Trophoblast cell (in vitro differentiated cells and primary cell): ENCODE measurements around the gene SEMA3B.

Experiments used
- DNase-seq, 2 donors: peaks; one replicate each; pipeline ENCODE4 v3.0.0-alpha.2; 2016
- H2AFZ ChIP-seq: 2 replicates; pipeline ENCODE4 v1.6.1; 2013; ENCODE audit warnings: low read length, moderate library complexity, mild to moderate bottlenecking; ENCODE audit not compliant: insufficient read depth, poor library complexity
- H2AK5ac ChIP-seq: 2 replicates; pipeline ENCODE4 v1.6.1; 2013; ENCODE audit warnings: mild to moderate bottlenecking, low read length
- H2BK120ac ChIP-seq: 2 replicates; pipeline ENCODE4 v1.6.1; 2013; ENCODE audit warnings: low read length, mild to moderate bottlenecking, moderate library complexity; ENCODE audit not compliant: insufficient read depth, poor library complexity
- H2BK12ac ChIP-seq: 2 replicates; pipeline ENCODE4 v1.6.1; 2013; ENCODE audit warnings: mild to moderate bottlenecking, low read length, moderate library complexity
- H2BK5ac ChIP-seq: 2 replicates; pipeline ENCODE4 v1.6.1; 2013; ENCODE audit warnings: low read length, low read depth, moderate library complexity, mild to moderate bottlenecking; ENCODE audit not compliant: poor library complexity
- H3K14ac ChIP-seq: 2 replicates; pipeline ENCODE4 v1.6.1; 2013; ENCODE audit warnings: mild to moderate bottlenecking, low read length
- H3K18ac ChIP-seq: 2 replicates; pipeline ENCODE4 v1.6.1; 2013; ENCODE audit warnings: mild to moderate bottlenecking, low read length
- H3K23ac ChIP-seq: 2 replicates; pipeline ENCODE4 v1.6.1; 2013; ENCODE audit warnings: low read length
- H3K27ac ChIP-seq: 2 replicates; pipeline ENCODE4 v1.5.1; 2013; ENCODE audit warnings: low read depth, mild to moderate bottlenecking, inconsistent platforms, low read length, moderate library complexity
- H3K27me3 ChIP-seq: 2 replicates; pipeline ENCODE4 v1.6.1; 2013; ENCODE audit warnings: inconsistent platforms, mild to moderate bottlenecking, low read length, moderate library complexity; ENCODE audit not compliant: insufficient read depth
- H3K36me3 ChIP-seq, 2 experiments: 1 replicate in 1 of 2; 2 replicates in 1 of 2; pipeline ENCODE4 v1.6.1; 2013; ENCODE audit warnings: low read length in 2 of 2, mild to moderate bottlenecking in 2 of 2, moderate library complexity in 1 of 2; ENCODE audit not compliant: insufficient read depth in 2 of 2, control insufficient read depth in 1 of 2
- H3K4ac ChIP-seq: 2 replicates; pipeline ENCODE4 v1.6.1; 2013; ENCODE audit warnings: low read depth, mild to moderate bottlenecking, low read length, moderate library complexity
- H3K4me1 ChIP-seq, 2 experiments: 1 replicate in 1 of 2; 2 replicates in 1 of 2; pipeline ENCODE4 v1.6.1; 2013; ENCODE audit warnings: low read length in 2 of 2, mild to moderate bottlenecking in 2 of 2, moderate library complexity in 1 of 2; ENCODE audit not compliant: insufficient read depth in 2 of 2, control insufficient read depth in 1 of 2
- H3K4me2 ChIP-seq: 2 replicates; pipeline ENCODE4 v1.6.1; 2013; ENCODE audit warnings: inconsistent platforms, mild to moderate bottlenecking, low read length, moderate library complexity
- H3K4me3 ChIP-seq: 2 replicates; pipeline ENCODE4 v1.5.1; 2013; ENCODE audit warnings: mild to moderate bottlenecking, low read depth, low read length, inconsistent platforms
- H3K79me1 ChIP-seq: one replicate; pipeline ENCODE4 v1.6.1; 2013; ENCODE audit warnings: low read length
- H3K79me2 ChIP-seq: 2 replicates; pipeline ENCODE4 v1.6.1; 2013; ENCODE audit warnings: low read length, mild to moderate bottlenecking; ENCODE audit not compliant: control insufficient read depth, insufficient read depth, poor library complexity
- H3K9ac ChIP-seq: 2 replicates; pipeline ENCODE4 v1.6.1; 2013; ENCODE audit warnings: mild to moderate bottlenecking, low read length
- H3K9me3 ChIP-seq: 2 replicates; pipeline ENCODE4 v1.6.1; 2013; ENCODE audit warnings: low read depth, mild to moderate bottlenecking, control low read depth, inconsistent platforms, low read length; ENCODE audit not compliant: insufficient read depth
- H4K12ac ChIP-seq: 2 replicates; pipeline ENCODE4 v1.6.1; 2013; ENCODE audit warnings: low read depth, mild to moderate bottlenecking, low read length, moderate library complexity
- H4K8ac ChIP-seq: 2 replicates; pipeline ENCODE4 v1.6.1; 2013; ENCODE audit warnings: low read depth, mild to moderate bottlenecking, low read length, moderate library complexity
- H4K91ac ChIP-seq: one replicate; pipeline ENCODE4 v1.6.1; 2013; ENCODE audit warnings: low read depth, mild to moderate bottlenecking, low read length, moderate library complexity
- WGBS: extraction: QIAGEN DNeasy Blood & Tissue Kit; methylation state at CpG from one replicate; pipeline ENCODE4 v1.1.7; 2013; ENCODE audit warnings: missing lambda C conversion rate; ENCODE audit not compliant: insufficient read length, insufficient coverage; ENCODE audit errors: extremely low coverage; 5-methylcytosine and 5-hydroxymethylcytosine counted together

The SEMA3B gene

DNA sequence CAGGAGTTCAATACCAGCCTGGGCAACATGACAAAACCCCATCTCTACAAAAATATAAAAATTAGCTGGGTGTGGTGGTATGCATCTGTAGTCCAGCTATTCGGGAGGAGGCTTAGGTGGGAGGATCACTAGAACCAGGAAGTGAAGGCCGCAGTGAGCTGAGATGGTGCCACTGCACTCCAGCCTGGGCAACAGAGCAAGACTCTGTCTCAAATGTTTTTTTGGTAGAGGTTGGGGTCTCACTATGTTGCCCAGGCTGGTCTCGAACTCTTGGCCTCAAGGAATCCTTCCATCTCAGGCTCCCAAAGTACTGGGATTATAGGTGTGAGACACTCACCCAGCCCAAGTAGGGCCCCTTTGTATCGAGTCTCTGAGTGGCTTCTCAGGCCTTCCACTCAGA is 25.1 kb downstream of the SEMA3B start:
- no peak overlapping the region for H2BK12ac ChIP-seq
- H2BK5ac ChIP-seq = no peak overlapping the region
- H3K4me1 ChIP-seq = peaks cover 9 to 15% of the 10 kb centered on the region in 2 experiments
- H3K9me3 ChIP-seq = no peaks in the 10 kb centered on the region
- no peak overlapping the region for H2BK120ac ChIP-seq
- peaks cover 7% of the 10 kb centered on the region for H3K79me2 ChIP-seq
- H3K18ac ChIP-seq = no peak overlapping the region
- no peak overlapping the region for H2AK5ac ChIP-seq
- peaks cover 19% of the 10 kb centered on the region in 2 experiments for H3K36me3 ChIP-seq
- no peak overlapping the region for H3K14ac ChIP-seq
- H4K8ac ChIP-seq = no peak overlapping the region
- no peak for DNase-seq
- H3K4me2 ChIP-seq = no peak overlapping the region
- no peak overlapping the region for H2AFZ ChIP-seq
- no peak overlapping the region for H3K4ac ChIP-seq
- no peak overlapping the region for H3K9ac ChIP-seq
- no peak overlapping the region for H4K91ac ChIP-seq
- no peak overlapping the region for H3K4me3 ChIP-seq
- H3K23ac ChIP-seq = no peak overlapping the region
- no peak overlapping the region for H3K27ac ChIP-seq
- no CpG with 5 or more reads among the region's 4 CpGs for WGBS
- peaks cover 17% of the 10 kb centered on the region for H3K79me1 ChIP-seq
- H3K27me3 ChIP-seq = no peaks in the 10 kb centered on the region
- no peak overlapping the region for H4K12ac ChIP-seq

DNA sequence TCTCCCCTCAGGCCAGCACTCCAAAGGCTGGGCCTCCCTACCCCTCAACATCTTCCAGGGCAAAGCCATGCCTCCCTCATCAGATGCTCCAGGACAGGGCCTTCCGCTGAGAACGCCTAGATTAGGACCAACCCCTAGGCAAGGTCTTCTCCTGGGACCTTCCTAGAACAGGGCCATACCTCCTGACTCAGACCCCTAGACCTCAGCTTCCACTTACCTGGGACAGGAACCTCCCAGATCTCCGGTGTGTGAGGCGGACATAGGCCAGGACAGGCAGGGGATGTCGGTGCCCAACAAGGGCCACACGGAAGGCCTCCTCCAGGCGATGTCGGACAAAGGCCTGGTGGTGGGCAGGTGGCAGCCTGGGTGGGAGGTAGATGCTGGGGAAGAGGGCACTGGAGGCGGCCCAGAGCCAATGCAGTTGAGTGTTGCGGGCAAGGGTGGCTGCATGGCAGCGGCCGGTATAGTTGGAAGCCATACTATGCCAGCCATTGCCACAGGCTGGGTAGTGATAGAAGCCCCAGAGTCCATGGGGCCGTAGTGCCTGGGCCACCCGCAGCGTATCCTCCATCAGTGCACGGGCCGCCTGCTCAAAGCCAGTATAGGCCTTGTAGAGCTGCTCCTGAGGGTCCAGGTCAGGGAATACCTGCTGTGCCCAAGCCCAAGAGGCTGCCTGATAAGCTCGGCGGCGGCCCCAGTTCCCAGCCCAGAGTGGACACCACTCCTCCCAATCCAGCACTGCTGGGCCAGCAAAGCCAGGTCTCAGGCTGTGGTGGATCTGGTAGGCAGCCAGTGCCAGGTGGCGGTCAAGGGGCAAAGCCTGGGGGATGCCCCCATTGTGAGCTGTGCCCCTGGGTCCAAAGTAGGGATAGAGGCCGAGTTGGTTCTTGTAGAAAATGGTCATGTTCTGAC is 25.8 kb downstream of the SEMA3B start:
- no peak overlapping the region for H4K91ac ChIP-seq
- H3K79me1 ChIP-seq = peaks cover 18% of the 10 kb centered on the region
- DNase-seq = no peak
- H3K79me2 ChIP-seq = peaks cover 7% of the 10 kb centered on the region
- no peak overlapping the region for H2AFZ ChIP-seq
- H3K27me3 ChIP-seq = no peaks in the 10 kb centered on the region
- no peak overlapping the region for H2AK5ac ChIP-seq
- no peak overlapping the region for H3K27ac ChIP-seq
- no peak overlapping the region for H3K4ac ChIP-seq
- no peak overlapping the region for H3K4me2 ChIP-seq
- H3K18ac ChIP-seq = no peak overlapping the region
- H2BK5ac ChIP-seq = no peak overlapping the region
- H3K23ac ChIP-seq = no peak overlapping the region
- H3K36me3 ChIP-seq = peaks cover 12% of the 10 kb centered on the region in 2 experiments
- H4K8ac ChIP-seq = no peak overlapping the region
- H3K4me1 ChIP-seq = peaks cover 9 to 16% of the 10 kb centered on the region in 2 experiments
- no peak overlapping the region for H3K4me3 ChIP-seq
- H2BK120ac ChIP-seq = no peak overlapping the region
- no peak overlapping the region for H3K14ac ChIP-seq
- no peak overlapping the region for H4K12ac ChIP-seq
- no peak overlapping the region for H2BK12ac ChIP-seq
- no peak overlapping the region for H3K9ac ChIP-seq
- H3K9me3 ChIP-seq = no peaks in the 10 kb centered on the region
- no CpG with 5 or more reads among the region's 22 CpGs for WGBS

DNA sequence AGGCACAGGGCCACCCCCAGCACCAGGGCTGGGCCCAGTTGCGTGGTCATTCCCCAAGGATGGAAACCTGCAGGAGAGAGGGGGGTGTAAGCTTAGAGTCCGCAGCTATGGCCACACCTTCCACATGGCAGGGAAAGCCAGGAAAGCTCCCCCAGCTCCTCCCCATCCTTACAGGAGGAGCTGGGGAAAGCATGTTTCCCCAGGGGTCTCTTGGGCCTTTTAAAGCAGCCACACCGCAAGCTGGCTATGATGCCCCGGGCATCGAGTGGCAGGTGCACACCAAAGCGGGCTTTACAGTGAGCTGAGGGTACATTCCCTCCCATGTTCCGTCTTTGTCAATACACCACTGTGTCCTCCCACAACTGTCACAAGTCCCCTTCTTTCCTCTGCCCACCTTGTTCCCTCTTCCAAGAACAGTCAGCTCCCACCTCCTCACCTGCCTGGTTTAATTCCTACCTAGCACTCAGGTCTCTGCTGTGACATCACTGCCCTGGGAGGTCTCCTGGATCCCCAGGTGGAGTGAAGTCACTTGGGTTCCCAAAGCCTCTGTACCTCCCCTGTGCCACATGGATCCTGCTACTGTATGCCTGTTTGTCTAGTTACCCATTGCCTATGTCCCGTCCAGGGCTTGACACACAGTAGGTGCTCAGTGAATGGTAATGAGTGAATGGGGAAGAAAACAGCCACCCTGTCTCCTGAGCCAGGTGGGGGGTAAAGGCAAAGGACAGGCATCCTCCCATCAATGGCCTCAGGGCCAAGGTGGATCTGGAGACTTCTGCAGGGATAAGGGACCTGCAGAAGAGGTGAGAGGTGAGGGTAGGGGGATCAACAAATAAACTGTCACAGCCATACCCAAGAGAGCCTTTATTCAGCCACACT is 26.8 kb downstream of the SEMA3B start:
- H3K14ac ChIP-seq = no peak overlapping the region
- no peak overlapping the region for H3K27ac ChIP-seq
- peaks cover 27% of the 10 kb centered on the region for H3K79me1 ChIP-seq
- no peak overlapping the region for H4K91ac ChIP-seq
- no peak overlapping the region for H3K18ac ChIP-seq
- H3K36me3 ChIP-seq = peaks cover 4 to 5% of the 10 kb centered on the region in 2 experiments
- H3K4me1 ChIP-seq = peaks cover 18 to 26% of the 10 kb centered on the region in 2 experiments
- no peak overlapping the region for H3K4me2 ChIP-seq
- no peak overlapping the region for H2AK5ac ChIP-seq
- no peak for DNase-seq
- H2AFZ ChIP-seq = no peak overlapping the region
- no peak overlapping the region for H3K23ac ChIP-seq
- H4K12ac ChIP-seq = no peak overlapping the region
- no peak overlapping the region for H2BK12ac ChIP-seq
- H3K27me3 ChIP-seq = no peaks in the 10 kb centered on the region
- H4K8ac ChIP-seq = no peak overlapping the region
- H3K4me3 ChIP-seq = no peak overlapping the region
- H2BK5ac ChIP-seq = no peak overlapping the region
- H3K4ac ChIP-seq = no peak overlapping the region
- WGBS = no CpG with 5 or more reads among the region's 8 CpGs
- no peak overlapping the region for H2BK120ac ChIP-seq
- no peak overlapping the region for H3K9ac ChIP-seq
- H3K9me3 ChIP-seq = no peaks in the 10 kb centered on the region
- H3K79me2 ChIP-seq = peaks cover 7% of the 10 kb centered on the region

DNA sequence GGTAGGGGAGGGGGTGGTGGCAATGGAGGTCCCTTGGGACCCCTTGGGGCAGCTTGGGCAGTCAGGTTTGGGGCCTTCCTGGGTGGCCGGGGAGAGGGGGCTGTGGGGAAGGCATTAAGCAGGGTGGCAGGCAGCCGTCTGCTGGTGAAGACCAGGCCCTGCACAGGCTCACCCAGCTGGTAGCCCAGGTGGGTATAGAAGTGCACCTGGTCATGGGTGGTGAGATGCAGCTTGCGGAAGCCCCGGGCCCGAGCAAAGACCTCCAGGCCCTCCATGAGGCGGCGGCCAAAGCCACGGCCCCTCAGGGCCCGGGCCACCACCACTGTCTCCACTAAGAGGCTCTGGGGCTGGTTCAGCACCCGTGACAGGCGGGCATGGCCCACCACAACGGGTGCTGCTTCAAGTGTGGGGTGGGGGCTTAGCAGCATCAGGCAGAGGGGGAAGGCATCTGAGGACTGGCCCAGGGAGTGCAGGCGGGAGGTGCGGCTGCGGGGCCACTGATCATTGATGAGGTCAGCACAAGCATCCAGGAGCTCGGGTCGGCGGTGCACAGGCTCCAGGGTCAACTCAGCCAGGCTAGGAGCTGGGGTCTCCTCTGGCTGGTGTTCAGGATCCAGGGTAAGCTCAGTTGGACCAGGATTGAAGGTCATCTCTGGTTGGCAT is 27.9 kb downstream of the SEMA3B start:
- H2AFZ ChIP-seq = no peak overlapping the region
- H4K12ac ChIP-seq = no peak overlapping the region
- no peak overlapping the region for H3K14ac ChIP-seq
- H4K91ac ChIP-seq = no peak overlapping the region
- H3K23ac ChIP-seq = no peak overlapping the region
- no peak overlapping the region for H2BK12ac ChIP-seq
- H2BK120ac ChIP-seq = no peak overlapping the region
- peaks cover 4% of the 10 kb centered on the region for H3K79me2 ChIP-seq
- no peak overlapping the region for H2AK5ac ChIP-seq
- DNase-seq = no peak
- H3K9me3 ChIP-seq = no peaks in the 10 kb centered on the region
- no peak overlapping the region for H3K4ac ChIP-seq
- no peak overlapping the region for H4K8ac ChIP-seq
- peaks cover 15 to 19% of the 10 kb centered on the region in 2 experiments for H3K4me1 ChIP-seq
- H3K4me3 ChIP-seq = no peak overlapping the region
- no peak overlapping the region for H3K18ac ChIP-seq
- H3K27me3 ChIP-seq = no peaks in the 10 kb centered on the region
- H3K27ac ChIP-seq = no peak overlapping the region
- H2BK5ac ChIP-seq = no peak overlapping the region
- no CpG with 5 or more reads among the region's 18 CpGs for WGBS
- H3K36me3 ChIP-seq = peaks cover 4 to 5% of the 10 kb centered on the region in 2 experiments
- H3K79me1 ChIP-seq = peaks cover 24% of the 10 kb centered on the region
- no peak overlapping the region for H3K4me2 ChIP-seq
- no peak overlapping the region for H3K9ac ChIP-seq
